Measurements from ENCODE around the gene ZNF774.
"Not testable (repeated sequence)": the region's sequence is repeated elsewhere in the genome, so short reads cannot be mapped to it uniquely, and the experiment has no call there.

ZNF774 gene

GRCh38 chr15:90352107-90352893 lies at the start of gene ZNF774:
ZNF774 (plus strand) TSS chr15:90352284; CDS start chr15:90354661, 2,377 bp downstream.
- DNase-seq: peak; percentile 91

GRCh38 chr15:90305355-90305754 lies 46.7 kb upstream of the ZNF774 start:
- DNase-seq: not testable (repeated sequence)

- DNase-seq: no peak
Observed at GRCh38 chr15:90305932-90306331, 46.2 kb upstream of the ZNF774 start.

GRCh38 chr15:90306560-90306959 lies 45.5 kb upstream of the ZNF774 start:
- peak; percentile 59 for DNase-seq

GRCh38 chr15:90307661-90308060 lies 44.4 kb upstream of the ZNF774 start:
- no peak for DNase-seq

- DNase-seq: no peak
Observed at GRCh38 chr15:90309020-90309419, 43.1 kb upstream of the ZNF774 start.

GRCh38 chr15:90315278-90315982 lies 36.7 kb upstream of the ZNF774 start:
- no peak for DNase-seq

GRCh38 chr15:90316139-90316538 lies 35.9 kb upstream of the ZNF774 start:
- DNase-seq: no peak

GRCh38 chr15:90318591-90318990 lies 33.5 kb upstream of the ZNF774 start:
- DNase-seq: no peak

GRCh38 chr15:90320062-90320884 lies 31.8 kb upstream of the ZNF774 start:
- DNase-seq: peak; percentile 80

- no peak for DNase-seq
Observed at GRCh38 chr15:90320885-90321278, 31.2 kb upstream of the ZNF774 start.

GRCh38 chr15:90322538-90322937 lies 29.5 kb upstream of the ZNF774 start:
- peak; percentile 12 for DNase-seq

GRCh38 chr15:90325726-90326125 lies 26.4 kb upstream of the ZNF774 start:
- peak; percentile 25 for DNase-seq

- DNase-seq: no peak
Observed at GRCh38 chr15:90326441-90326840, 25.6 kb upstream of the ZNF774 start.

- peak; percentile 17 for DNase-seq
Observed at GRCh38 chr15:90327311-90327710, 24.8 kb upstream of the ZNF774 start.

GRCh38 chr15:90334304-90334731 lies 17.8 kb upstream of the ZNF774 start:
- DNase-seq: no peak

GRCh38 chr15:90336705-90337141 lies 15.4 kb upstream of the ZNF774 start:
- no peak for DNase-seq

- DNase-seq: no peak
Observed at GRCh38 chr15:90337256-90337655, 14.8 kb upstream of the ZNF774 start.

GRCh38 chr15:90338532-90338931 lies 13.6 kb upstream of the ZNF774 start:
- DNase-seq: no peak

- no peak for DNase-seq
Observed at GRCh38 chr15:90340345-90340744, 11.7 kb upstream of the ZNF774 start.

- DNase-seq: no peak
Observed at GRCh38 chr15:90343302-90343790, 8.7 kb upstream of the ZNF774 start.

GRCh38 chr15:90344662-90345061 lies 7.4 kb upstream of the ZNF774 start:
- no peak for DNase-seq

GRCh38 chr15:90345857-90346256 lies 6.2 kb upstream of the ZNF774 start:
- no peak for DNase-seq
